Liver (tissue), 3 donors: ENCODE measurements around the gene HOOK2.

Source experiments
- ATF3 ChIP-seq: IDR thresholded peaks from 2 replicates; pipeline ENCODE4 v1.6.1; 2016; ENCODE audit warnings: antibody characterized with exemption
- CTCF ChIP-seq: fragments of 150-350 bp; IDR thresholded peaks from 2 replicates; pipeline ENCODE4 v1.5.1; 2017; ENCODE audit warnings: improper control_type of control experiment, low read depth, low read length; ENCODE audit not compliant: missing input control
- FOXA1 ChIP-seq: IDR thresholded peaks from 2 replicates; pipeline ENCODE4 v1.6.1; 2016; ENCODE audit warnings: antibody characterized with exemption
- FOXA2 ChIP-seq: IDR thresholded peaks from 2 replicates; pipeline ENCODE4 v1.6.1; 2016; ENCODE audit warnings: antibody characterized with exemption
- GABPA ChIP-seq, 2 donors: IDR thresholded peaks in 1 of 2; conservative IDR thresholded peaks in 1 of 2; 2 replicates each; pipeline ENCODE4 v1.6.1; 2016; ENCODE audit warnings: antibody characterized with exemption in 2 of 2, mild to moderate bottlenecking in 1 of 2, moderate library complexity in 1 of 2
- JUND ChIP-seq, 2 donors: IDR thresholded peaks; 2 replicates each; pipeline ENCODE4 v1.6.1; 2016; ENCODE audit warnings: antibody characterized with exemption in 2 of 2
- MAX ChIP-seq: IDR thresholded peaks from 2 replicates; pipeline ENCODE4 v1.6.1; 2016; ENCODE audit warnings: antibody characterized with exemption
- RAD21 ChIP-seq, 2 donors: IDR thresholded peaks; 2 replicates each; pipeline ENCODE4 v1.6.1; 2016; ENCODE audit warnings: antibody characterized with exemption in 2 of 2, mild to moderate bottlenecking in 2 of 2
- REST ChIP-seq: IDR thresholded peaks from 2 replicates; pipeline ENCODE4 v1.6.1; 2016; ENCODE audit warnings: antibody characterized with exemption, mild to moderate bottlenecking
- SP1 ChIP-seq: IDR thresholded peaks from 2 replicates; pipeline ENCODE4 v1.6.1; 2018; ENCODE audit warnings: antibody characterized with exemption, mild to moderate bottlenecking
- TAF1 ChIP-seq: conservative IDR thresholded peaks from 2 replicates; pipeline ENCODE4 v1.6.1; 2016; ENCODE audit warnings: antibody characterized with exemption, mild to moderate bottlenecking
- YY1 ChIP-seq: IDR thresholded peaks from 2 replicates; pipeline ENCODE4 v1.6.1; 2016; ENCODE audit warnings: antibody characterized with exemption, mild to moderate bottlenecking
- donor health status: healthy.
- donor health status: healthy.

- TF ChIP-seq CTCF (no peak), MAX (no peak), SP1 (no peak), YY1 (no peak), JUND (IDR thresholded peaks at IDR 0.05) (no peak), ATF3 (no peak), TAF1 (no peak), RAD21 (IDR thresholded peaks at IDR 0.05) (no peak), FOXA1 (no peak), FOXA2 (no peak), REST (no peak), GABPA (IDR thresholded peaks at IDR 0.05 in 1 of 2, conservative IDR thresholded peaks at IDR 0.05 in 1 of 2) (no peak)
These were observed 39.7 kb upstream of the HOOK2 start for GRCh38 chr19:12815088-12815487.
